GM21786 (cell line): ENCODE data around the gene TMEM187.

ENCODE experiments used
- ATAC-seq: cut with Tn5 transposase; IDR thresholded peaks from one replicate; pipeline ENCODE4 v1.9.1; 2021; ENCODE audit not compliant: unreplicated experiment

TMEM187 gene

GRCh38 chrX:153934762-153935325 is 37.7 kb upstream of the TMEM187 start, which contains the start of gene NAA10:
Gene NAA10 (minus strand): TSS chrX:153935037. CDS start chrX:153934904, 133 bp downstream.
- peak; percentile 89 for ATAC-seq

DNA sequence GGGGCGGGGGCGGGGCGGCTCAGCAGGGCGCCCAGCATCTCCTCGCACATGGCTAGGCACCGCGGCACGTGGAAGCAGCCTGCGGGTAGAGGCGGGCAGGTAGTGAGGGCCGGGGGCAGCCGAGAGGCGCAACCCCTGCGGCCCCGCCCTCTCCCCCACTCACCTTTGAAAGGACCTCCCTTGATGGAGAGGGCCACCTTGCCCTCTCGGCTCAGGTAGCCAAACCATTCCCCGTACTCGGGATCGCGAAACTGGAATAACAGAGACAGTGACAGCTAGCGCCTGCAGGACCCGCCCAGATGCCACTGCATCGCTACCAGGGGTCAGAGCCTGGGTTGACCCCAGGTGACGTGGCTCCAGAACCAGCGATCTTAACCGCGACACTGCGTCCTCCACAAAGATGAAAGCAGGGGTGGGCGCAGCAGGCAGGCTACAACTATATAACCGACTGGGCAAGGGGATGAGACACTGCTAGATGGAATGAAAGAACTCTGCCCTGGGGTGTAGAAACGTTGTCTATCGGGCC is 37.2 kb upstream of the TMEM187 start:
- ATAC-seq = no peak

- ATAC-seq = no peak
Observed at GRCh38 chrX:153937056-153937455, 35.5 kb upstream of the TMEM187 start.

DNA sequence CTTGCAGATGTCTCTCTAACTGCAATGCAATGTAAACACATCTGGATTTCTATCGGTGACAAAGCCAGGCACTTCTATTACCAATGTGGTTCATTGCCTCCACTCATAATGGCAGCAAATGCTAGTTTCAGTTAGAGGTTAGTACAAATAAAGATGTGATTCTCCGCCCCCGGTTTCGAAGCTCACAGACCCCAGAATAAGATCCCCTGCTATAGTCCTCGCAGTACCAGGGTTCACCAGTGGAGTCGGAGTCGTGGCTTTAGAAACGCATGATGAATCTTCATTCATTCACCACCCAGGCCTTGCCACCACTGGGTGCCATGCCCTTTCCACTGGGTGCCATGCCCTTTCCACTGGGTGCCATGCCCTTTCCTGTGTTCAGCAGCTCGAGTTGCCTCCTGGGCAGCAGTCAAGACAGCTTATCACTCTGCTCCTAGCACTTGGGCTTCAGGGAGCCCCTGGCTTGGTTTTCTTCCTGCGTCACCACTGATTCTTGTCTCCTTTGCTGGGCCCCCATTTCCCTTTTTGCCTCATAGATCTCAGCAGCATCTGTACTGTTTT is 34.2 kb upstream of the TMEM187 start:
- ATAC-seq = no peak

DNA sequence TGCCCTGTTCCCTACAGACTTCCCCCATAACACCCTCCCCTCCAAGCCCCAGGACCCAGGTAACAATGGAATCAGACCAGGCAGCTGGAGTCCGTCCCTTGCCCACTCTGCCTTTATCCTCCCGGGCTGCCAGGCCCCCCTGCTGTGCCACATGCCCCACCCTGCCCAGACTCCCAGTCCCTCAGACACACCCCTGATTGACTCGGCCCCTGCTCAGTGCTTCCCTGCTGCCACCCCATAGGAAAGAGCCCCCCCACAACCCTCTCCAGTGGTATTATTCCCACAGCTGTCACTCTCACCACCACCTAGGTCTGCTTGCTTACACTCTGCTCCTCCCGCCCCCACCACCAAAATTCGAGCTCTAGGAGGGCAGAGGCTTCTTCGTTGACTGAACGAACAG is 33.0 kb upstream of the TMEM187 start:
- ATAC-seq = no peak

GRCh38 chrX:153941336-153942252 is 31.0 kb upstream of the TMEM187 start:
- ATAC-seq = no peak

DNA sequence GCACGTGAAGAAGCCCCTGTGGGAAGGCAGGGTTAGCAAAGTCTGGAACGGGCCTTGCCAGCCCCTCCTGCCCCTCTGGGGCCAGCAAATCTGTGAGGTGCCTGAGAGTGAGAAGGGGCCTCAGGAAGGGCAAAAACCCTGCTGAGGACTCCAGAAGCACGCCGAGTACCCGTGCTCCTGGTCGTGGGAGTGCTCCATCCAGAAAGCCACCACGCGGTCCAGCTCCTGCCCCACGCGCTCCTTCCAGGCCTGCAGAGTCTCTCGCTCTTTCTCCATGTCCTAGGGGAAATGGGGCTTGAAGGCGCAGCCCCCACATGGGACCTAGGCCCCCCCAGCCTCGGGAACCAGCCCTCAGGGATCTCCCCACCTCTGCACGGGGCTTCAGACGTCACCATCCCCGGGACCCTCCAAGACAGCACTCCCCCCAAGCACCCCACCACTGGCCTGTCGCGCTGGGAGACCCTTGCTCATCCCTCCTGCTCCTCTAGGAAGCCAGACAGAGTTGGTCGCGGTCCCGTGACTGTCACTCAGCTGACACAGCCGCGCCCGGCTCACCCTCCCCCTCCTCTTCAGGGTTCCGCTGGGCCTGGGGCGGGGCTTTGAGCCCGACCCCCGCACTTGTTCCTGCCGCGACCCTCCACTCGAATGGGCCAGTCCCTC is 28.3 kb upstream of the TMEM187 start, which contains the start of gene RENBP:
TSS of gene RENBP (minus strand) at position 504 of the 660 bp plus-strand sequence. CDS start at position 471, 33 bp downstream.
- no peak for ATAC-seq

- ATAC-seq = no peak
Observed at GRCh38 chrX:153944800-153945150, 27.8 kb upstream of the TMEM187 start.

DNA sequence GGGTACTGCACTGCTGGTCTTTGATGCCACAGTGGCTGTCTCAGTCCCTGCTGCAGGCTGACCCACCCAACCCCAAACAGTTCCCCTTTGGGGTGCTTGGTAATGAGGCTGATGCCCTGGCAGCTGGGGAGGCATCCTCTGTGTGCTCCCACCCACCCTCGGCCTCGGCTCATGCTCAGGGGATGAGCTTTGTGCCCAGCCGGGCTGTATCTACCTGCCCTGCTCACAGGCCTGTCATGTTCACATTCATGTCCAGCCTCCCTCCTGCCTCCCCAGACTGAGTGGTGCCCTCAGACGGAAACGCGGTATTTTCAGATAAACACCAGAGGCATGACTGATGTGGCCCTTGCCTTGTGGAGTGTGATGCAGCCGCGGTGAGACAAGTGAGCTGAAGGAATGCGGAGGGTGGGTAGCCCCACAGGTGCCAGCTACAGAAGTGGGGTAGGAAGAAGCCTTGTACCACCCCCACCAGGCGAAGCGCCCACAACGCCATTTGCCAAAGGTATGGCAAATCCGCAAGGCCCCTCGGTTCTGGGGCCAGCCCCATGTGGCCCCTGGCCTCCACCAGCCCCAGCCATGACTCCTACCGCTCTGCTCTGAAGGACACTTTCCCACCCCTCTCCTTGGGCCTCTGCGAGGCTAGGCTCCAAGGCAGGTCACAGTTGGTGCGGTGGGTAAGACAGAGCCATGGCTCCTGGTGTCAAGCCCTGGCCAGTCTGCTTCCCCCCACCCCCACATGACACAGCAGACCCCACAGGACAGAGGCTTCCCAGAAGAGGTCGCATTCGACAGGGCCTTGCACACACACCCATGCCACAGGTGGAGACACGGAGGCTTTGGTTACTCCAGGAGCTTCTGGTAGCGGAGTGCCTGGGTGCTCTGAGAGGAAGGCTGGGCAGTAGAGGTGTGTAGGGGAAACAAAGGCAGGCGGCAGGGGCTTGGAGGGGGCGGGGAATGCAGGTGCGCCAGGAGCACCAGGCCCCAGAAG is 26.3 kb upstream of the TMEM187 start:
- ATAC-seq = no peak

GRCh38 chrX:153947009-153947769 is 25.4 kb upstream of the TMEM187 start:
- ATAC-seq = peak; percentile 80

GRCh38 chrX:153948002-153948466 is 24.5 kb upstream of the TMEM187 start:
- no peak for ATAC-seq

- ATAC-seq = no peak
Observed at GRCh38 chrX:153948847-153949805, 23.4 kb upstream of the TMEM187 start.

DNA sequence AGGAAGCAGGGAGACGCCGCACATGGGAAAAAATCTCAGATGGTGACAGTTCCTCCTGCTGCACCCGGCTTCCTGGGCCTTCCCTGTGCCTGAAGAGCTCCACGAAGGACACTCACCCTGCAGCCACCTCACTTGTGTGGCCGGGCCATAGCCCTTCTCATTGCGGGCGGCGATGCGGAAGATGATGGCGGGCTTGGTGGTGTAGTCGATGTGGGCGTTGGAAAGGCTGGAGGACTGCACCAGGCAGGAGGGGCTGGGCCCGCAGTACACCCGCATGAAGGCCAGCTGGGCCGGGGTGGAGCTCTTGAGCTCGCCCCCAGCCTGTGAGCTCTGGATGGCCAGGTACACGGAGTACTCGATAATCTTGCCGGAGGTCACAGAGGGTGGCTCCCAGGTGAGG is 22.4 kb upstream of the TMEM187 start:
- ATAC-seq = no peak

DNA sequence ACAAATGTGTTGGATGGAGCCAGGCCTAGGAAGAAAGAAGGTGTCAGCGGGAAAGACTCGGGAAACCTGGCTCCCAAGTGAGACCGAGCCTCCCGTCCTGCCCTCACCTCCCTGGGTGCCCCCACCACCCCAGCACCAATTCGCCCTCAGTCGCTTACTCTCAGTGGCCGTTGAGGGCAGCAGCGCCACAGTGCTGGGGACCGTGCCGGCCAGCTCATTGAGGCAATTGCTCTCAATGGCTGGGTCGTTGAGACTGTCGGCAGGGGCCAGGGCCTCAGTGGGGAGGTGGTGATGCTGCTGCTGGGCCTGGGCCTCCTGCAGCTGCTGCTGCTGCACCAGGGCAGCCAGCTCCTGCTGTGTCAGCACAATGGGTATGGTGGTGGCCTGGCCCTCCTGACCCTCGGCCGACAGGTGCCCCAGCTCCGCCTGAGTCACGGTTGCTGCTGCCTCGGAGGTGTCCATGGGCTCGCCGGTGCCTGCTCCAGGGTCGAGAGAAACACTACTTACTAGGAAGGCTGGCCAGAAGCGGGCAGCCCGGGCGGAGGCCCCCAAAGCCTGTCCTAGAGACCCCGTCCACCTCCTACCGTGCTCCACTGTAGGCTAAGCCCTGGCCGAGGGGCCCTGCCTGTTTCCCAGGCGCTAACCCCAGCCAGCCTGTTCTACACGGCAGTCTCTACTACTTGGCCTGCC is 20.7 kb upstream of the TMEM187 start:
- no peak for ATAC-seq

- ATAC-seq = no peak
Observed at GRCh38 chrX:153952373-153953026, 20.1 kb upstream of the TMEM187 start.

- ATAC-seq = peak; percentile 65
Observed at GRCh38 chrX:153953342-153953830, 19.2 kb upstream of the TMEM187 start.
